Epithelial cell of proximal tubule (primary cell): Measurements from ENCODE around the gene TNNI3K. TPM values are rescaled to one million over a fixed set of nuclear protein-coding genes. Genes with fewer than 3 reads are reported as not detected.

ENCODE experiments used
- DNase-seq: peaks from one replicate; pipeline ENCODE4 v3.0.0-alpha.2; 2011; ENCODE audit warnings: low read depth
- H3K4me3 ChIP-seq: 2 replicates; pipeline ENCODE4 v1.5.1; 2011; ENCODE audit warnings: low read depth, mild to moderate bottlenecking, low read length
- CTCF ChIP-seq: conservative IDR thresholded peaks from 2 replicates; pipeline ENCODE4 v1.5.1; 2012; ENCODE audit warnings: low read depth, mild to moderate bottlenecking, low read length
- total RNA-seq: library from RNA; depleted of rRNA; stranded (reverse); fragments of >200 nt; gene quantifications from 2 replicates; pipeline ENCODE4 v1.2.3, GENCODE V29; 2015

TNNI3K gene
- total RNA-seq, 1 donor from 2014 or later: 0.69 TPM

- no peak overlapping the region for H3K4me3 ChIP-seq
- TF ChIP-seq CTCF: no peak
- DNase-seq: no peak
These were observed 192.5 kb downstream of the TNNI3K start for GRCh38 chr1:74427681-74428080.

DNA sequence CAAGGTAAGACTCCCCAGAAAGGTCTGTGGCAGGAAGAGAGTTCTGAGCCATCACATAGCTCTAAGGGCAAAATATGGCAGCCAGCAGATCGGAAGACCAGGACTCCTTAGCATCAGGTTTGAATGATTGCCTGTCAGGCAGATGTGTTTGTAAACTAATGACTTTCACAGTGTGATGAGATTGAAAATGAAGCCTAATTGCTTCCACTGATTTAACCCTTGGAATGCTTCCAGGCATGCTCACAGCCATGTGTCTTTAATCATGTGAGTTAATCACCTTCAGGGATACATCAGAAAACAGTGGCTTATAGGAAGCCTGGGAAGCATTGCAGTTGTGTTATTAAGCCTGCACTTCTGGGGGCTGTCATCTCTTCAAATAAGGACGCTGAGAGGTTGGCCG, 194.4 kb downstream of the TNNI3K start:
- no peak for TF ChIP-seq CTCF
- no peak overlapping the region for H3K4me3 ChIP-seq
- DNase-seq: no peak

DNA sequence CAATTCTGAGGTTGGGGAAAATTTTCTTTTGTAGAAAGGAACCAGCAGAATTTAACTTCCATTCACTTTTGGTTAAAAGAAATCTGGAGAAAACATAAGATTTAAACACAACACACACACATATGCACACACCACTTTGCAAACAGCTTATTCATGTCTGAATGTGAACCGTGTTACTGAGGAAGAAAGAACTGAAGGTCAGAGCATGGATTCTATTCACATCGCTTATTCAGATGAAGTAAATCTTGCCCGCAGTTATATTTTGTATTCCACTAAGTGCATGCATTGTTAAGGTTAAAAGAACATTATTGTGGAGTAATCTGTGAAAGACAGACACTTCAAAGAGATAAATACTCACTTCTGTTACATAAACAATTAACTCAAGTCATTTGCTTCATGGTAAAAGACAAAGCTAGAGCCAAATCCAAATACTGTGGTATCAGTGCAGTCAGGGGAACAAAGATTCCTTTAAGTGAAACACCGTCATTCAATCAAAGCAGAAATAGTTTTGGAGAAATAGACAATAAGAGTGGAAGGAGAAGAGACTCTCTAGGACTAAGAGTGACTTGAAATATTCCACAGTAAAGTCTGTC, 195.3 kb downstream of the TNNI3K start:
- TF ChIP-seq CTCF: no peak
- no peak for DNase-seq
- no peak overlapping the region for H3K4me3 ChIP-seq

DNA sequence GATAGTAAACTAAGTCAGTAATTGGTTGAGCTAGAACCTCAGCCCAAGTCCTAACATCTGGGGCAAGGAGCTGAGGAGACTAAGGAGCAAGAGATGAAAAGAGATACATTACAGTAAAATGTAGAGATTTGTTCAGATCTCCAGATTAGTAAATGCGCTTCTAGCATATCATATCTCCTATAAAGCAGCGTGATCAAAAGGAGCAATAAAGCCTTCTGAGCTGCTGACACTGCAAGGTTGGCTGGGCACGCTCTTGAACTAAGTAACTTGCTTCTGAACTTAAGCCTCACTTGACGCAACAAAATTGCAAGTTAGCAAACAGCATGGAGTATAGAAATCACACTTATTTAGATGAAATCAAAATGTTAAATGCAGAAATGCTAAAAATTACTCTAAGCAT, 196.3 kb downstream of the TNNI3K start:
- no peak for DNase-seq
- no peak overlapping the region for H3K4me3 ChIP-seq
- TF ChIP-seq CTCF: no peak

GRCh38 chr1:74432325-74432724, 197.1 kb downstream of the TNNI3K start:
- H3K4me3 ChIP-seq: no peak overlapping the region
- no peak for DNase-seq
- no peak for TF ChIP-seq CTCF

GRCh38 chr1:74434321-74434720, 199.1 kb downstream of the TNNI3K start:
- no peak for TF ChIP-seq CTCF
- H3K4me3 ChIP-seq: no peak overlapping the region
- DNase-seq: no peak

- no peak for DNase-seq
- no peak for TF ChIP-seq CTCF
- no peak overlapping the region for H3K4me3 ChIP-seq
These were observed 200.9 kb downstream of the TNNI3K start for GRCh38 chr1:74436078-74436477.
